Nucleus accumbens (tissue), 56 donors: Measurements from ENCODE around the gene ADGRF5.
"Not testable (repeated sequence)": the region's sequence is repeated elsewhere in the genome, so short reads cannot be mapped to it uniquely, and the experiment has no call there.

Experiments used
- DNase-seq, 56 donors: peaks; one replicate each; lab custom pipeline; 2025; lab: John Stamatoyannopoulos, UW

The ADGRF5 gene

GRCh38 chr6:46893648-46894047 is 28.1 kb downstream of the ADGRF5 start:
- no peak for DNase-seq

DNA sequence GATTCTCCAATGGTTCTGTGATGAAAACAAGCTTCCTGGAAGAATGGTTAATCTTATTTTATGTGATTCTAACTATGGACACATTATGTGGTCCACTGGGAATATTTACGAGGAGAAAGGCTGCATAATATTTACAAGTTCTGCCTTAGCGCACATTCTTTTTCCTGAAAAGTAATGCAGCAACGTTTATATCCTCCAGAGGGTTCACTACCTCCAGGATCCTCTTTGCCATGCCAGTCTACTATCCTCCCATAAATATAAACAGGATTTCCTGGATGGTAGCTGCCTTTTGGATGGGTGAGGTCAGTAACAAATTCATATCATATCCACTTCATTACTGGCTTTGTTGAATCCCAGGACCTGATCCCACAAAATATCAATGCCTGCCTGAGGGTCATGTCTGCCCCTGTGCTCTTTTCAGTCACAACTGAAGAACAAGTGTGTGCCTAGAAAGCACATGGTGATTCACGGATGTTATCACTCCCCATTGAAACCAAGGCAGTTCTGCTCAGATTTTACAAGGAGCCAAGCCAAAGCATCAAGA is 30.4 kb downstream of the ADGRF5 start:
- no peak for DNase-seq

DNA sequence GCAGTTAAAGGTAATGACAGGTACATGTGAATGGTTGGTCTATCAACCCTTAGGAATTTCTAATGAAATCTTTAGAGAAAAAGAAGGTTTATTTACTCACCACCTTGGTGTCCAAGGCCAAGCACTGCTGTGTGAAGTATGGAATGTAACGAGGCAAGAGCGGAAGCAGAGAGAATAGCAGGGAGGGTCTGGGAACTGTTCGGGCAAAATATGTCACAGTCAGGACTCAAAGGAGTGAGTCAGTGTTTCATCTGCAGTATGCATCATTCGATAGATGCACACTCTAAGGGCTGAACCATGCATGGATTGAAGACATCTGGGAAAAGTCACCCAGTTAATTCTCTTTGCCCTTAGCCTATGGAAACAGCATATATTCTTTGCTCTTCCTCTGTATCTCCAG is 33.2 kb downstream of the ADGRF5 start:
- DNase-seq, result no peak

DNA sequence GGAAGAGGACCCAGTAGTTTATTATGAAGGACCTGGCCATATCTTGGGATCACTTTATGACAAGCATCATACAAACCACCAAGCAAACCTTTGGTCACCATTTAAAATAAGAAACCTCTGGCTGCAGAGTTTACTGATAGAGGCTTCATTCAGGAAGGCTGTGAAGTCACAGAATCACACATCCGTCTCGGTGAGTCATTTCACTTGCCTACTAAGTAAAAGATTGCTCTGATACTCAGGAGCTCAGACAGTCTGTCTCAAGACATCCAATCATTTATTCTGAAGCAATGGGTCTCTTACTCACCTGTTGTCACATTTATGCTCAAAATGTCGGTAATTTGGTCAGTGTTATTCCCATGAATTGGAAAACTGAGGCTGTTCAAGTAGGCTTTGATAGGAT is 33.7 kb downstream of the ADGRF5 start:
- no peak for DNase-seq

DNA sequence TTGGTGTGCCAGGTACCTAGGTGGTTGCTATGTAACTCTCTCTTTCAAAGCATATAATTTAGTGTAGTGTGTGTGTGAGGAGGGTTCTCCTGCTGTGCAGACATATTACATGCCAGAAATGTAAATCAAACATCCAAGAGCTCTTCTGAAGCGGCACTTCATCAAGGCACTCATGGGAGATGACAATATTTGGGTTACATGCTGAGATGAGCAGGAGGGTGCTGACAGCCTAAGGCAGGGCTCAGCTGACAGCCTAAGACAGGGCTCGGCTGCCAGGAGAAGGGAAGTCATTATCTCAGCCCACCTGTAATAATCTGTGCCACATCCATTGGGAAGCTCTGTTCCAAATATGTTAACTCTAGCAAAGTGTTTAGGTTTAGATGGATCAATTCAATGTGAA is 39.1 kb downstream of the ADGRF5 start:
- DNase-seq, result no peak

DNA sequence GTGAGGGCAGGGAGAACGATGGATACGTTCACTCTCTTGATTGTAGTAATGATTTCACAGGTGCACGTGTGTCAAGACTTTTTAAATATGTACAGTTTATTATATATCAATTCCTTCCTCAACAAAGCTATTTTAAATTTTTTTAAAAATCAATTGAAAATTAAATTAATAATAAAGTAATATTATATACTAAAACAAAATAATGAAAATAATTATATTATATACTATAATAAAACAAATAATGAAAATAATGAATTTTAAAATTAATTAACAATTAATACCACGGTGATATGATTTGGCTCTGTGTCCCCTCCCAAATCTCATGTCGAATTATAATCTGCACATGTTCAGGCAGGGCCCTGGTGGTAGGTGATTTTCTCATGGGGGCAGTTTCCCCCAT is 42.7 kb downstream of the ADGRF5 start:
- DNase-seq, result no peak

- no peak for DNase-seq
Measured at GRCh38 chr6:46876126-46876525, 45.6 kb downstream of the ADGRF5 start.

- no peak for DNase-seq
Measured at GRCh38 chr6:46867411-46867810, 54.3 kb downstream of the ADGRF5 start.

- DNase-seq, result no peak
Measured at GRCh38 chr6:46865221-46865620, 56.5 kb downstream of the ADGRF5 start.

GRCh38 chr6:46863791-46864190 is 57.9 kb downstream of the ADGRF5 start:
- DNase-seq, result no peak

DNA sequence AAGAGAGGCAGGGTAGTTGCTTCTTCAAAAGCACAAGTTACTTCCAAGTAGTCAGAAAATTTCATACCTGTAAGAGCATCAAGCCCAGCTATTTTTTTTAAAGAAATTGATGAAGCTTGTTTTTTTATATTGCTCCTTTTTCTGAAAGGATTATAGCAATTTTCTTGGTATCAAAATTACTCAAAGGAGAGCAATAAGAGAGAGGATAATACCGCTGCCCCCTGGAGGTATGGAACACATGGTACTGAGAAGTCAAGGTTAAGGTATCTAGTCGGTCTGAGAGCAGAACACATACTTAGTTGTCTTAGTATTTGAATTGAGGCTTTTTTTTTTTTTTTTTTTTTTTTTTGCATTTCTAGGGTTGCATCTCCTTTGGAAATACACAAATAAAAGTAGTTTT is 59.4 kb downstream of the ADGRF5 start:
- DNase-seq, result no peak

GRCh38 chr6:46855966-46856365 is 65.8 kb downstream of the ADGRF5 start:
- DNase-seq, result peak in 3 of 56 donors; percentile 2 to 38 (median 4)

GRCh38 chr6:46851576-46851975 is 70.2 kb downstream of the ADGRF5 start:
- not testable (repeated sequence) for DNase-seq

DNA sequence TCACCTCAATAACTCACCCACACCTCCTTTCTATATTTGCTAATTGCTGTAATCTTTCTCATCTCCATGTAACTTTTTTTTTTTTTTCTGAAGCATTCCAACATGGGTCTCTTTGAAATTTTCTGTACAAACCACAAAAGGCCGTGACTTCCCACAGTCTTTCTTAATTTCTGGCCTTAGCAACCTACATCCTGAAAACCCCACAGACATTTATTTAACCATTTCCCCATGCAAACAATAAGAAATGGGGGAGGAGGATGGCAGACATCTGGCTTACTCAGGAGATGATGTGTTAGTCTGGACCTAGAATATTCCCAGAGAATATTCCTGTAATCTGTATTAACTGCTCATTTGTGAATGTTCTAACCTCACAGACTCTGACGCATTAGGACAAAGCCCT is 70.9 kb downstream of the ADGRF5 start:
- DNase-seq, result no peak

DNA sequence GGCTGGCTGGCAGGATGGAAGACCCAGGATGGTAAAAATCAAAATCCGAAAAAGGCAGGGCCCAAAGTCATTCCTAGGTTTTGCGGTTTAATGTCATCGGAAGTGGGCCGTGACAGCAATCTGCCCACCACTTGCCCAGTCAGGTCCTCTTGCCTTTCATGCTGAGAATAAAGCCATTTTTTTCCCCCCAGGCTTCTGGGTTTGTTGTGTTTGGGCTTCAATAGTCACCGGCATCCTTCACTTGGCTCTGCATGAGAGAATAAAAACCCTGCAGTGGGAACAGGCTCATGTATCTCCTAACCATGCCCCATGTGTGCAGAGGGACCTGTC is 72.4 kb downstream of the ADGRF5 start:
- no peak for DNase-seq

- peak in 51 of 56 donors; percentile 7 to 85 (median 60) for DNase-seq
Measured at GRCh38 chr6:46848684-46849360, 72.9 kb downstream of the ADGRF5 start.

GRCh38 chr6:46845126-46845525 is 76.6 kb downstream of the ADGRF5 start:
- no peak for DNase-seq

- not testable (repeated sequence) for DNase-seq
Measured at GRCh38 chr6:46842252-46842846, 79.4 kb downstream of the ADGRF5 start.

GRCh38 chr6:46838033-46838432 is 83.7 kb downstream of the ADGRF5 start:
- no peak for DNase-seq

- not testable (repeated sequence) for DNase-seq
Measured at GRCh38 chr6:46834991-46835390, 86.7 kb downstream of the ADGRF5 start.

DNA sequence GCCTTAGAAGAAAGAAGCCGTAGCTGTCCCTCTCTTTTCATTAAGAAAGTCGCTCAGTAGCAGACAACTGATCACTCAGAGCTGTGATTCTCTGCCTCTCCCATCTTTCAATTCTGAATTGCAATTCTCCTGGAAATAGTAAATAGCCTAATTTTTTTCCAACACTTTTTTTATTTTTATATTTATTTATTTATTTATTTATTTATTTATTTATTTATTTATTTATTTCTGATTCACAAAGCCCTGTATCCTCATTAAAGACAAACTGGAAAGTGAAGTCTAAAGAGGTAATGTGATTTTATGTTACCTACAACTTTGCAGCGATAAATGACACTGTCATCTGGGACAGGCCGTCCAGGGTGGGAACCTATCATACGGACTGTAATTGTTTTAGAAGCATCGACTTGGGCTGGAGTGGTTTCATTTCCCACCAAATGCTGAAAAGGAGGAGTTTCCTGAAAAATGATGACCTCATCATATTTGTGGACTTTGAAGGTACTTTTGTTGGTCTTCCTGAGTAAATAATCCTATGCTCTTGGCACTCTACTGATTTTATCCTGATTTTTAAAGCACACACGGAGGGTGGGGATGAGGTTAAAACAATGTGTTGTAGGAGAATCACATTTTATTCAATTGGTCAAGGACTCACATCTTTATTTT is 87.4 kb downstream of the ADGRF5 start:
- DNase-seq, result not testable (repeated sequence)

- DNase-seq, result no peak
Measured at GRCh38 chr6:46832816-46833215, 88.9 kb downstream of the ADGRF5 start.
